HG02642 (cell line): ENCODE measurements around the gene KRT40.

Experiments
- ATAC-seq: cut with Tn5 transposase; IDR thresholded peaks from one replicate; pipeline ENCODE4 v1.9.1; 2021; ENCODE audit warnings: mild to moderate bottlenecking; ENCODE audit not compliant: unreplicated experiment, poor library complexity

KRT40 gene

DNA sequence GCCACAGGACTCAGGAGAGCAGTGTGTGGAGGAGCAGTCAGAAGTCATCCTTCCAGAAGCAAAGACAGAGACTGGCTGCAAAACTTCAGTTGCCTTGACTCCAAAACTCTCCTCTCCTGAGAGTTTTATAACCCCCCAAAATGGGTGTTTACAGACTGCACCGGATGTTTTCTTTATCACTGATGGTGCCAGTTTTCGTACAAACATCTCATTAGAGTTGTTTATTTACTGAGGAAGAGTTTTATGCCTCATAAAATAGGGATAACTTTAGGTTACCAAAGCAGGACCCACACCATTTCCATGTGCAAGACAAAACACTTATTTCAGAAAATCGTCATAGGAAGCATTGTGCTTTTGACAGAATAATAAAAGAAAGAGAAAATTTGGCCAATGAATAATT lies at the start of gene KRT40:
Gene KRT40 (minus strand): TSS at position 101 of the 400 bp plus-strand sequence. CDS start 53 bp downstream, at position 48.
- ATAC-seq, result no peak

GRCh38 chr17:41029633-41030245 lies 45.6 kb upstream of the KRT40 start, which contains the start of gene KRTAP1-4:
TSS of gene KRTAP1-4 (minus strand) at chr17:41030195. CDS start at chr17:41030078, 117 bp downstream.
- no peak for ATAC-seq

- ATAC-seq, result no peak
Measured at GRCh38 chr17:41026715-41027471, 42.8 kb upstream of the KRT40 start, which contains the start of gene KRTAP1-5. TSS of gene KRTAP1-5 (minus strand) at chr17:41027208. CDS start at chr17:41027155, 53 bp downstream.

- ATAC-seq, result no peak
Measured at GRCh38 chr17:41024697-41025096, 40.6 kb upstream of the KRT40 start.

DNA sequence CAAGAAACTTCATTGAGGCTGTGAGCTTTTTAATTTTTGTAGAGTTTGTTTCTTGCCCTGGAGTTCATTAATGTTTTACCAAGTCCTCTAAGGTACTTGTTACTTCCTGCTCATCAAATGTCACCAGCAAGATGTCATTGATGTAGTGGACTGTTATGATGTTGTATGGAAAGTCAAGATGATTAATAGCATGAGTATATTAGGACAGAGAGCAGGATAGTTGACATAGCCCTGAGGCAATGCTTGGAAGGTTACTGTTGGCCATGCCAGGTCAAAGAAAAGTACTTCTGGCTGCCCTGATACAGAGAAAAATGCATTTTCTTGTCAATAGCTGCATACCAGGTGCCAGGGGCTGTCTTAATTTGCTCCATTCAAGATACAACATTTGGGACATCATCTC lies 36.2 kb upstream of the KRT40 start:
- no peak for ATAC-seq

- no peak for ATAC-seq
Measured at GRCh38 chr17:41019415-41019814, 35.3 kb upstream of the KRT40 start.

DNA sequence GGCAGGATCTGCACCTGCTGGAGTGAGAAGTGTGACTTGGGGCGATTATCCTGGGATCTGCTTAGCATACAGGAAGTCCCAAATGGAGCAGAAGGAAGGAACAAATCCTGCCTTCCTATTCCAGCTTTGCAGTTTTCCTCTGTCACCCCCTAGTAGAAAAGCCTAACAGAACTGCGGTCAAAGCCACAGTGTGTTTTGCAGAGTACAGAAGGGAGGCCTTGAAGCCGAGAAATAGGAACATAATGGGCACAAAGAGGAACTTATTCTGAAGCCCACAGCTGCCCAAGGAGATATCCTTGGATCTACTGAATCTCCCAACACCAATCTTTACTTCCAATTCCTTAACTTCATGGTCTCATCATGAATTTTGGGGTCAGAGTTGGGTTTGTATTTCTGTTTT lies 34.4 kb upstream of the KRT40 start:
- no peak for ATAC-seq

GRCh38 chr17:41016578-41017215 lies 32.6 kb upstream of the KRT40 start:
- no peak for ATAC-seq

DNA sequence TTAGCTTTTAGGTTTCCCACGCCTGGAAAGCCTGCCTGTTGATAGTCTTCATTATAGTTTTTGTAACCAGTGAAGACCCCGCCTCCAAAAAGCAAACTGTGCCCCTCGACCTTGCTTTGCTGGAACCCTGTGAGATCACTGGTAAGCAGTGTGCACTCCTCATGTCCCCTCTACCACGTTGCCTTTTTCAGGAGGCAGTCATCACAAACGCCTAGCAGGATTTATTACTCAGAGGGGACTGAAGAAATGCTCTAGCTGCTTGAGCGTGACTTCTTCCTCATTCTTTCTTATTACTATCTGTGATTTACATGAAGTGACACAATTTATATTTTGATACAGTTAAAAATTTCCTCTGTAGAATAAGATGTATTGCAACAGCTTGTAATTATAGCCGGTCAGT lies 31.3 kb upstream of the KRT40 start:
- no peak for ATAC-seq

DNA sequence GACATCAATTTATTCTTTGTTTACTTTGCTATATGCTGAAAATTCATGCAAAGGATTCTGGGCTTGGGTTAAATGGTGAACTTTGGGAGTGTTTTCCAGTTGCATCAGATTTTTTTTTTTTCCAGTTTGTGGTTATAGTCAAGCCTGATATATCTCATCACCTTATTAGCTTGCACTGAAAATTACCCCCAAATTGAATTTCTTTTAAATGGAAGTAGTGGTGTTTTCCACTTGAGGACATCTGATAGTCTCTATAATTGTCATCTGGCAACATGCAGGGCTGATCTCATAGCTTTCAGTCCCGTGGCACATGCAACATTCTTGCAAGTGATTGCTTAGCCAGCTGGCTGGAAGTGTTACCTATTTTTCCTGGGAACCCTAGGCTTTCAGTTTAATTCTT lies 29.5 kb upstream of the KRT40 start:
- no peak for ATAC-seq

DNA sequence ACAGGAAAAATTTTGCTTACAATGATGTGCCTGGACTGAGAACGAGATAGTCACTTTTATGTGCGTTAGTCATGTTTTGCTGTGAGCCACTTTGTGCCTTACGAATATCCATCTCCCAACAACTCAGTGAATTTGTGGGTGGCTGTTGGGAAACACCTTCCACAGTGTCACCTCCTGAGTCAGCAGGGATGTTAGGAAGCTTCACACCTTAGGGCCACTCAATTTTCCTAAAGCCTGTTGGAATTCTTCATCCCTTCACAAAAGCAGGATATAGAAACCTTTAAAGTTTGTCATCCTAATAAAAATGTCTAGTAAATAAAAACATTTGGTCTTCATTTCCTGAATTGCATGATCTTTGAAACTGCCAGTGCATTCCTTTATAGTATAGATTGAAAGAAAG lies 29.1 kb upstream of the KRT40 start:
- ATAC-seq, result no peak

GRCh38 chr17:41012326-41013120 lies 28.4 kb upstream of the KRT40 start:
- no peak for ATAC-seq

GRCh38 chr17:41010441-41010840 lies 26.3 kb upstream of the KRT40 start:
- no peak for ATAC-seq

GRCh38 chr17:41009936-41010335 lies 25.8 kb upstream of the KRT40 start:
- no peak for ATAC-seq

- ATAC-seq, result no peak
Measured at GRCh38 chr17:41009301-41009760, 25.2 kb upstream of the KRT40 start.

DNA sequence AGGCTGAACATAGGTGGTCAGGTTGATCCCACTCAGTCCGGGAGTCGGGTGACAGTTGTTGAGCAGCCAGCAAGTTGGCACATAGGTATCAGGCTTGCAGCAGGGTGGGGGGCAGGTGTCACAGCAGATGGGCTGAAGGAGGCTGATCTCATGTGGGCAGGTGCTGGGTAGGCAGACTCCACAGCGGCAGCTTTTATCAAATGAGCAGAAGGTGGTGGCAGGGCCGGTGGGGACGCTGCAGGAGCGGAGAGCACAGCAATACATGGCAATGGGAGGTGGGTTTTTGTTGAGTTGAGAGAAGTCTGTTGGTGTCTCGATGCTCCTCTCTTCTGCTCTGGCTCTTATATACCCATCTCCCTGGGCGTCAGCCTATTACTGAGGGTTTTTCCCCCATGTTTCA lies 24.7 kb upstream of the KRT40 start, which contains the start of gene KRTAP3-1:
Gene KRTAP3-1 (minus strand): TSS at position 318 of the 400 bp plus-strand sequence. CDS start 54 bp downstream, at position 264.
- ATAC-seq, result no peak

- no peak for ATAC-seq
Measured at GRCh38 chr17:41004397-41004796, 20.3 kb upstream of the KRT40 start.

GRCh38 chr17:41003926-41004325 lies 19.8 kb upstream of the KRT40 start:
- no peak for ATAC-seq

DNA sequence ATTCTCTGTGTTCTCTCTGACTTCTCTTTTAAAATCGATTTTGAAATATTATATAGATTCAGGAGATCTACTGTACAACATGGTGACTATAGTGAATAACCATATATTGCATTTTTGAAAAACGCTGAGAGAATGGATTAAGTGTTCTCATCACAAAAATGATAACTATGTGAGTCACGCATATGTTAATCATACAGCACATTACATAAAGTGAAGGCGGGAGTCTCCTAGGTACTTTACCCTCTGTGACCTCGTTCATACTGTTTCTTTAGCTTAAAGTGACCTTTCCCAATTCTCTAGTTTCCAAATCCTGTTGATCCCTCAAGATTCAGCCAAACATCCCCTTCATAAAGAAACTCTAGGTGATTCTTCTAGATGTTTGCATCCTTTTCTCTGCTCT lies 18.7 kb upstream of the KRT40 start:
- no peak for ATAC-seq

GRCh38 chr17:41001795-41002194 lies 17.7 kb upstream of the KRT40 start:
- ATAC-seq, result no peak
